H1 (cell line): ENCODE measurements around the gene COLEC11. TPM values are rescaled to one million over a fixed set of nuclear protein-coding genes. Genes with fewer than 3 reads are reported as not detected.

Source experiments
- CTCF ChIA-PET: fragments of 300-600 bp; sonication (Branson Sonifier 250); formaldehyde crosslinking; loops from one replicate; lab custom pipeline; 2021; ENCODE audit not compliant: partially characterized antibody; lab: Charles Lee
- POLR2A ChIA-PET: fragments of 300-600 bp; sonication (Branson Sonifier 250); formaldehyde crosslinking; loops from one replicate; lab custom pipeline; 2021; ENCODE audit warnings: inconsistent platforms; ENCODE audit not compliant: partially characterized antibody; lab: Charles Lee
- DNase-seq, 2 experiments: peaks; one replicate each; pipeline versions ENCODE4 v3.0.0 to v3.0.0-alpha.2; 2010 to 2022; ENCODE audit warnings: low spot score in 2 of 2, low read depth in 1 of 2, mixed read lengths in 1 of 2
- FAIRE-seq: peaks from 2 replicates; lab custom pipeline; 2011; peaks lifted over from hg19 to GRCh38; lab: Jason Lieb, UNC
- H2AFZ ChIP-seq: 2 replicates; pipeline ENCODE4 v1.8.1; 2012; ENCODE audit warnings: low read length, inconsistent platforms
- H2AK5ac ChIP-seq: 2 replicates; pipeline ENCODE4 v1.6.1; 2013; ENCODE audit warnings: low read depth, low read length
- H2BK120ac ChIP-seq: replicated peaks from 2 replicates; pipeline ENCODE3; 2013; ENCODE audit warnings: low read depth, low read length, inconsistent platforms
- H2BK12ac ChIP-seq: 2 replicates; pipeline ENCODE4 v1.6.1; 2013; ENCODE audit warnings: low read depth, low read length
- H2BK15ac ChIP-seq: 2 replicates; pipeline ENCODE4 v1.6.1; 2013; ENCODE audit warnings: low read length
- H2BK20ac ChIP-seq: 2 replicates; pipeline ENCODE4 v1.6.1; 2013; ENCODE audit warnings: low read length
- H2BK5ac ChIP-seq: 2 replicates; pipeline ENCODE4 v1.6.1; 2013; ENCODE audit warnings: low read depth, low read length
- H3K14ac ChIP-seq: 2 replicates; pipeline ENCODE4 v1.6.1; 2013; ENCODE audit warnings: inconsistent platforms; ENCODE audit not compliant: insufficient read length
- H3K18ac ChIP-seq: 2 replicates; pipeline ENCODE4 v1.6.1; 2013; ENCODE audit warnings: low read length; ENCODE audit errors: extremely low read depth
- H3K23ac ChIP-seq: 2 replicates; pipeline ENCODE4 v1.6.1; 2013; ENCODE audit warnings: inconsistent platforms; ENCODE audit not compliant: insufficient read length
- H3K23me2 ChIP-seq: 2 replicates; pipeline ENCODE4 v1.6.1; 2013; ENCODE audit warnings: low read depth, low read length
- H3K27ac ChIP-seq: 2 replicates; pipeline ENCODE4 v1.6.1; 2011; ENCODE audit warnings: low read depth, low read length, inconsistent platforms
- H3K27me3 ChIP-seq, 4 experiments: replicated peaks in 1 of 4; 1 replicate in 1 of 4; 2 replicates in 3 of 4; pipeline versions ENCODE4 v1.6.1 to v1.8.1; 2011 to 2013; ENCODE audit warnings: low read length in 3 of 4, mild to moderate bottlenecking in 3 of 4, inconsistent platforms in 2 of 4, mixed read lengths in 2 of 4, moderate library complexity in 1 of 4; ENCODE audit not compliant: control insufficient read depth in 3 of 4, insufficient read depth in 3 of 4; ENCODE audit errors: extremely low read depth in 1 of 4
- H3K36me3 ChIP-seq, 4 experiments: 2 replicates each; pipeline versions ENCODE4 v1.6.1 to v1.8.1; 2011 to 2013; ENCODE audit warnings: mild to moderate bottlenecking in 4 of 4, low read length in 3 of 4, moderate library complexity in 2 of 4, control low read depth in 1 of 4, inconsistent platforms in 1 of 4; ENCODE audit not compliant: insufficient read depth in 4 of 4, control insufficient read depth in 2 of 4
- H3K4ac ChIP-seq: replicated peaks from 2 replicates; pipeline ENCODE3; 2013; ENCODE audit warnings: low read length, low read depth, mixed read lengths, inconsistent platforms; ENCODE audit not compliant: insufficient read length
- H3K4me1 ChIP-seq, 4 experiments: replicated peaks in 1 of 4; 1 replicate in 1 of 4; 2 replicates in 3 of 4; pipeline versions ENCODE4 v1.6.1 to v1.8.1; 2011 to 2013; ENCODE audit warnings: low read length in 3 of 4, inconsistent platforms in 2 of 4, mixed read lengths in 1 of 4; ENCODE audit not compliant: insufficient read depth in 4 of 4, control insufficient read depth in 3 of 4
- H3K4me2 ChIP-seq, 2 experiments: 2 replicates each; pipeline versions ENCODE4 v1.6.1 to v1.8.1; 2011 to 2013; ENCODE audit warnings: low read depth in 2 of 2, low read length in 2 of 2, control low read depth in 1 of 2, inconsistent platforms in 1 of 2, mild to moderate bottlenecking in 1 of 2; ENCODE audit not compliant: insufficient read depth in 1 of 2
- H3K4me3 ChIP-seq, 4 experiments: fragments of 200-600, 300-600 bp in 1 of 4; sonication (generic), shearing (Covaris generic), sonication (Bioruptor Twin) in 1 of 4; 2 replicates each; pipeline versions ENCODE4 v1.5.1 to v1.8.1; 2011 to 2016; ENCODE audit warnings: low read length in 4 of 4, low read depth in 3 of 4, control low read depth in 2 of 4, inconsistent platforms in 2 of 4, mild to moderate bottlenecking in 2 of 4, mixed read lengths in 1 of 4, moderate library complexity in 1 of 4; ENCODE audit not compliant: insufficient read depth in 2 of 4; ENCODE audit errors: extremely low read depth in 1 of 4
- H3K56ac ChIP-seq: replicated peaks from 2 replicates; pipeline ENCODE3; 2013; ENCODE audit warnings: low read depth, mild to moderate bottlenecking, mixed read lengths, low read length, inconsistent platforms; ENCODE audit not compliant: insufficient read length
- H3K79me1 ChIP-seq: 2 replicates; pipeline ENCODE4 v1.6.1; 2013; ENCODE audit warnings: low read depth, low read length, control low read depth
- H3K79me2 ChIP-seq, 2 experiments: 2 replicates each; pipeline versions ENCODE4 v1.6.1 to v1.8.1; 2012 to 2013; ENCODE audit warnings: low read length in 2 of 2, mild to moderate bottlenecking in 2 of 2, inconsistent platforms in 1 of 2; ENCODE audit not compliant: insufficient read depth in 2 of 2, control insufficient read depth in 1 of 2
- H3K9ac ChIP-seq, 4 experiments: replicated peaks in 1 of 4; 1 replicate in 1 of 4; 2 replicates in 3 of 4; pipeline versions ENCODE4 v1.6.1 to v1.8.1; 2011 to 2013; ENCODE audit warnings: low read depth in 3 of 4, low read length in 3 of 4, control low read depth in 2 of 4, mild to moderate bottlenecking in 2 of 4, moderate library complexity in 2 of 4, inconsistent platforms in 1 of 4; ENCODE audit errors: extremely low read depth in 1 of 4
- H3K9me3 ChIP-seq, 2 experiments: 2 replicates each; pipeline versions ENCODE4 v1.6.1 to v1.8.1; 2012 to 2013; ENCODE audit warnings: mild to moderate bottlenecking in 2 of 2, moderate library complexity in 2 of 2, control low read depth in 1 of 2, inconsistent platforms in 1 of 2, low read depth in 1 of 2, low read length in 1 of 2, mixed read lengths in 1 of 2; ENCODE audit not compliant: insufficient read depth in 2 of 2
- H4K20me1 ChIP-seq, 2 experiments: replicated peaks in 1 of 2; 2 replicates each; pipeline versions ENCODE3 to v1.8.1; 2011 to 2013; ENCODE audit warnings: inconsistent platforms in 2 of 2, low read length in 2 of 2, mild to moderate bottlenecking in 1 of 2; ENCODE audit not compliant: insufficient read depth in 2 of 2, control insufficient read depth in 1 of 2
- H4K5ac ChIP-seq: 2 replicates; pipeline ENCODE4 v1.6.1; 2013; ENCODE audit warnings: low read length, low read depth, mixed read lengths, inconsistent platforms; ENCODE audit not compliant: insufficient read length
- H4K8ac ChIP-seq: 2 replicates; pipeline ENCODE4 v1.8.0; 2013; ENCODE audit warnings: mild to moderate bottlenecking, moderate library complexity, low read length, inconsistent platforms; ENCODE audit not compliant: insufficient read depth; ENCODE audit errors: extremely low read depth
- H4K91ac ChIP-seq: replicated peaks from 2 replicates; pipeline ENCODE3; 2013; ENCODE audit warnings: low read length, mixed read lengths, inconsistent platforms; ENCODE audit not compliant: insufficient read length
- WGBS, 2 experiments: shearing (Covaris generic) in 1 of 2; methylation state at CpG; one replicate each; pipeline versions ENCODE4 v1.1.6 to v1.1.7; 2013 to 2015; ENCODE audit warnings: low lambda C conversion rate in 2 of 2, mixed read lengths in 2 of 2, inconsistent platforms in 1 of 2, low coverage in 1 of 2, missing lambda C conversion rate in 1 of 2; ENCODE audit not compliant: insufficient replicate concordance in 2 of 2, insufficient coverage in 1 of 2, insufficient read length in 1 of 2; ENCODE audit errors: extremely low coverage in 1 of 2, missing lambda C conversion rate in 1 of 2; 5-methylcytosine and 5-hydroxymethylcytosine counted together
- polyA plus RNA-seq, 7 experiments: library from polyadenylated mRNA; depleted of rRNA in 3 of 7; stranded (reverse) in 5 of 7; unstranded in 2 of 7; fragments of >200 nt in 5 of 7; fragments of 200-250 nt in 2 of 7; gene quantifications; 1 replicate in 5 of 7; 2 replicates in 1 of 7; 4 replicates in 1 of 7; pipeline versions ENCODE4 v1.2.1 to v1.2.3, GENCODE V29; 2011 to 2013; ENCODE audit warnings: missing spikeins in 2 of 7, mixed read lengths in 2 of 7
- total RNA-seq: library from RNA; stranded (reverse); fragmentation: NEBNext Ultra II Directional; extraction: Animal tissue kit (Norgen Biotek cat#: 25700); gene quantifications from 2 replicates; pipeline ENCODE4 v1.2.1, GENCODE V29; 2021

COLEC11 gene
- total and polyA plus RNA-seq, 2 of the 8 experiments (the other 6 are each of a cell fraction or from before 2014, with no cell fraction given): 0.47 to 0.80 TPM

- Histone ChIP-seq H4K20me1 (peaks cover 0 to 2% of the 10 kb centered on the region in 2 experiments), H2AK5ac (no peak overlapping the region), H4K91ac (no peak overlapping the region), H3K36me3 (no peaks in the 10 kb centered on the region), H2BK20ac (no peak overlapping the region), H3K27ac (no peak overlapping the region), H3K18ac (no peak overlapping the region), H3K4me1 (no peaks in the 10 kb centered on the region), H2BK12ac (no peak overlapping the region), H4K8ac (0 out of 2 replicates have a peak overlapping the region, but pooled peaks have one; percentile 5), H3K79me2 (no peaks in the 10 kb centered on the region), H2BK15ac (no peak overlapping the region), H3K14ac (no peak overlapping the region), H3K4me3 (no peak overlapping the region), H3K23me2 (no peaks in the 10 kb centered on the region), H3K79me1 (no peaks in the 10 kb centered on the region), H2BK5ac (no peak overlapping the region), H2BK120ac (no peak overlapping the region), H4K5ac (no peak overlapping the region), H3K4me2 (no peak overlapping the region), H3K4ac (no peak overlapping the region), H2AFZ (no peak overlapping the region), H3K9ac (0 out of 7 replicates have a peak overlapping the region, but pooled peaks of 1 of the 4 experiments have one; percentile 13), H3K27me3 (no peaks in the 10 kb centered on the region), H3K9me3 (no peaks in the 10 kb centered on the region), H3K23ac (no peak overlapping the region), H3K56ac (no peak overlapping the region)
- ChIA-PET CTCF (no interaction called here), POLR2A (interaction anchor here (0.7 to 1.1 kb wide), 3 partner anchors 23 to 28 kb away, joined by 3 to 5 read pairs (median 4); no protein-coding TSS in a partner anchor)
- DNase-seq (no peak), FAIRE-seq (no peak)
- 91% methylated on average over 19 of the region's 19 CpGs; no CpG with 5 or more reads in 1 of the 2 experiments for WGBS, 2 experiments
These were observed 8.8 kb downstream of the COLEC11 start for GRCh38 chr2:3603536-3604206.
